ENCODE results near the gene CTNNAL1. TPM values are rescaled to one million over a fixed set of nuclear protein-coding genes. Genes with fewer than 3 reads are reported as not detected.
"Not testable (repeated sequence)": the region's sequence is repeated elsewhere in the genome, so short reads cannot be mapped to it uniquely, and the experiment has no call there.

The CTNNAL1 gene, protein sequence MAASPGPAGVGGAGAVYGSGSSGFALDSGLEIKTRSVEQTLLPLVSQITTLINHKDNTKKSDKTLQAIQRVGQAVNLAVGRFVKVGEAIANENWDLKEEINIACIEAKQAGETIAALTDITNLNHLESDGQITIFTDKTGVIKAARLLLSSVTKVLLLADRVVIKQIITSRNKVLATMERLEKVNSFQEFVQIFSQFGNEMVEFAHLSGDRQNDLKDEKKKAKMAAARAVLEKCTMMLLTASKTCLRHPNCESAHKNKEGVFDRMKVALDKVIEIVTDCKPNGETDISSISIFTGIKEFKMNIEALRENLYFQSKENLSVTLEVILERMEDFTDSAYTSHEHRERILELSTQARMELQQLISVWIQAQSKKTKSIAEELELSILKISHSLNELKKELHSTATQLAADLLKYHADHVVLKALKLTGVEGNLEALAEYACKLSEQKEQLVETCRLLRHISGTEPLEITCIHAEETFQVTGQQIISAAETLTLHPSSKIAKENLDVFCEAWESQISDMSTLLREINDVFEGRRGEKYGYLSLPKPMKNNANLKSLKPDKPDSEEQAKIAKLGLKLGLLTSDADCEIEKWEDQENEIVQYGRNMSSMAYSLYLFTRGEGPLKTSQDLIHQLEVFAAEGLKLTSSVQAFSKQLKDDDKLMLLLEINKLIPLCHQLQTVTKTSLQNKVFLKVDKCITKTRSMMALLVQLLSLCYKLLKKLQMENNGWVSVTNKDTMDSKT
- polyA plus RNA-seq = 10 to 100 TPM; 13.5 to 15.0 TPM

DNA sequence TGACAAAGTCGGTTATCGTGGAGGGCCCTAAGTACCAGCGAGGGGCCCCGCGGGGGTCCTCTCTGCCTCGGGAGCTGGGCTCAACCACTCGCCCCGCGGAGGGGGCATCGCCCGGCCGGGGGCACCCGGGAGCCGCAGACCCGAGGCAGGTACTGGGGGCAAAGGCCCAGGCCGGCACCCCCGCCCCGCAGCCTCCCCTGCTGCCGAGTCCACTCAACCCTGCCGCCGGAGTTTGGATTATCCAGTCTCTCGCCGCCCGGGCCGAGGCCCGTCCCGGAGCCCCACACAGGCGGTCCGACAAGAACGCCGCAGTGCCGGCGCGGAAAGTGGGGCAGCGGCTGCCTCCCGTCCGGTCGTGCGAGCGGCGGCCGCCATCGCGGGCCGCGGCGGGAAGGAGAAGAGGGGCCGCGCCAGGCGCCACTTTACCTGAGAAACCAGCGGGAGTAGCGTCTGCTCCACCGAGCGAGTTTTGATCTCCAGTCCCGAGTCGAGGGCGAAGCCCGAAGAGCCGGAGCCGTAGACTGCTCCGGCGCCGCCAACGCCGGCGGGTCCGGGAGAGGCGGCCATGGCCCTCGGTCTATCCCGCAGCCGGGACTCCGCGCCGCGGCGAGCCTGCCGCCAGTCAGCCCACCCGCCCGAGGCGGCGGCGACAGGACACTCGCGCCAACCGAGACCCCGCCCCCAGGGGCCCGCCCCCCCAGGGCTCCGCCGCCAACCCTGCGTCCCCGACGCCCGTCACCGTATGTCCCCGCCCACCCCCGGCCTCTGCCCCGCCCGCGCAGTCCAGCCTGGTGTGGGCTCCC is at the start of gene CTNNAL1:
TSS of gene CTNNAL1 (minus strand) at position 624 of the 803 bp plus-strand sequence. CDS start at position 567, 57 bp downstream.
- H3K36me3 ChIP-seq (ENCODE audit: control insufficient read depth in 2 of 2, insufficient read depth in 2 of 2, low read length in 1 of 2) = no peaks in the 10 kb centered on the region
- H3K4me1 ChIP-seq (ENCODE audit: control insufficient read depth in 2 of 2, insufficient read depth in 2 of 2, low read length in 1 of 2) = no peaks in the 10 kb centered on the region
- WGBS, 2 donors = 0 to 1% methylated on average over 68 to 99 of the region's 99 CpGs
- H3K4me3 ChIP-seq (ENCODE audit: low read depth in 1 of 2, low read length in 2 of 2) = peak within 1 kb of the TSS; percentile 56 to 64
- H3K27ac ChIP-seq (ENCODE audit: low read depth in 2 of 2, low read length in 1 of 2) = peak within 1 kb of the TSS; percentile 81 to 84
- H3K9me3 ChIP-seq (ENCODE audit: control insufficient read depth in 2 of 2, insufficient read depth in 1 of 2, low read depth in 1 of 2, low read length in 1 of 2) = no peaks in the 10 kb centered on the region
- H3K27me3 ChIP-seq (ENCODE audit: control insufficient read depth in 1 of 2, insufficient read depth in 2 of 2, low read length in 2 of 2) = no peaks in the 10 kb centered on the region

DNA sequence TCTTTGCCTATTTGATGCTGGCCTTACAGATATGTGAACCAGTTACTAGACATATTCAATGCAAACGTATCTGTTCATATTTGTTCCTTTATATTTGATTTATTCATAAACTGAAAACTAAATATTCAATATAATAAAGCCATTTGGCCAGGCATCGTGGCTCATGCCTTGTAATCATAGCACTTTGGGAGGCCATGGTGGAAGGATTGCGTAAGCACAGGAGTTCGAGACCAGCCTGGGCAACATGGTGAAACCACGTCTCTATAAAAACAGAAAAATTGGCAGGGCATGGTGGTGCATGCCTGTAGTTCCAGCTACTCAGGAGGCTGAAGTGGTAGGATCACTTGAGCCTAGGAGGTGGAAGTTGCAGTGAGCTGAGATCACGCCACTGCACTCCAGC is 49.2 kb upstream of the CTNNAL1 start:
- Histone ChIP-seq H3K9me3 (ENCODE audit: control insufficient read depth in 2 of 2, insufficient read depth in 1 of 2, low read depth in 1 of 2, low read length in 1 of 2) (no peaks in the 10 kb centered on the region), H3K4me1 (ENCODE audit: control insufficient read depth in 2 of 2, insufficient read depth in 2 of 2, low read length in 1 of 2) (no peaks in the 10 kb centered on the region), H3K4me3 (ENCODE audit: low read depth in 1 of 2, low read length in 2 of 2) (no peak overlapping the region), H3K36me3 (ENCODE audit: control insufficient read depth in 2 of 2, insufficient read depth in 2 of 2, low read length in 1 of 2) (peaks cover 2 to 9% of the 10 kb centered on the region in 2 donors), H3K27ac (ENCODE audit: low read depth in 2 of 2, low read length in 1 of 2) (no peak overlapping the region), H3K27me3 (ENCODE audit: control insufficient read depth in 1 of 2, insufficient read depth in 2 of 2, low read length in 2 of 2) (no peaks in the 10 kb centered on the region)
- WGBS, 2 donors = 88 to 91% methylated on average over 6 of the region's 6 CpGs

DNA sequence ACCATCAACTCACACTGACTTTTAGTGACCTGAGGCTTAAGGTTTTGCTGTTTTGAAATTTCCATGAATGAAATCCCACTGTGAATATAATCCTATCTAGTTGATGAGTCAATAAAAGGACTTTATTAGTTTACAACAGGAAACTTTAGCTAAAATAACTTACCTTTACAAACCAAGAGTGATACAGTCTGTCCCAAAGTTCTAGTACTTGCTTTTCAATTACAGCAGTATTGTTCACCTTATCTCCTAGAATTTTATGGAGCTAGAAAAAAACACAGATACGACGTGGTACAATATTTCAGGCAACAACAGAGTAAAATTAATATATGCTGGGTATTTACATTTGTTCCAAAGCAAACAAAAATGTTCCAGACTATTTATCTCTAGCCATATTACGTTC is 46.9 kb upstream of the CTNNAL1 start:
- Histone ChIP-seq H3K27ac (ENCODE audit: low read depth in 2 of 2, low read length in 1 of 2) (no peak overlapping the region), H3K36me3 (ENCODE audit: control insufficient read depth in 2 of 2, insufficient read depth in 2 of 2, low read length in 1 of 2) (peaks cover 5 to 7% of the 10 kb centered on the region in 2 donors), H3K9me3 (ENCODE audit: control insufficient read depth in 2 of 2, insufficient read depth in 1 of 2, low read depth in 1 of 2, low read length in 1 of 2) (no peaks in the 10 kb centered on the region), H3K27me3 (ENCODE audit: control insufficient read depth in 1 of 2, insufficient read depth in 2 of 2, low read length in 2 of 2) (no peaks in the 10 kb centered on the region), H3K4me1 (ENCODE audit: control insufficient read depth in 2 of 2, insufficient read depth in 2 of 2, low read length in 1 of 2) (no peaks in the 10 kb centered on the region), H3K4me3 (ENCODE audit: low read depth in 1 of 2, low read length in 2 of 2) (no peak overlapping the region)
- WGBS, 2 donors = 64 to 88% methylated on average over 3 of the region's 3 CpGs

DNA sequence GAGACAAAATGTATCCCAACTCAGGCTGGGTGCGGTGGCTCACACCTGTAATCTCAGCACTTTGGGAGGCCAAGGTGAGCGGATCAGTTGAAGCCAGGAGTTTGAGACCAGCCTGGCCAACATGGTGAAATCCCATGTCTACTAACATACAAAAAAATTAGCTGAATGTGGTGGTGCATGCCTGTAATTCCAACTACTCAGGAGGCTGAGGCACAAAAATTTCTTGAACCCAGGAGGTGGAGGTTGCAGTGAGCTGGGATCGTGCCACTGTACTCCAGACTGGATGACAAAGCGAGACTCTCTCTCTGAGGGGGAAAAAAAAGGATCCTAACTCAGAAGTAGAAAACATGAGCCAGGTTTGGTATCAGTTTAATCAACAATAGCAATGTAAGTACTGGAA is 39.8 kb upstream of the CTNNAL1 start:
- H3K9me3 ChIP-seq (ENCODE audit: control insufficient read depth in 2 of 2, insufficient read depth in 1 of 2, low read depth in 1 of 2, low read length in 1 of 2); H3K27ac ChIP-seq (ENCODE audit: low read depth in 2 of 2, low read length in 1 of 2); H3K4me3 ChIP-seq (ENCODE audit: low read depth in 1 of 2, low read length in 2 of 2); H3K4me1 ChIP-seq (ENCODE audit: control insufficient read depth in 2 of 2, insufficient read depth in 2 of 2, low read length in 1 of 2); H3K27me3 ChIP-seq (ENCODE audit: control insufficient read depth in 1 of 2, insufficient read depth in 2 of 2, low read length in 2 of 2): not testable (repeated sequence)
- peaks cover 12 to 18% of the 10 kb centered on the region in 2 donors for H3K36me3 ChIP-seq (ENCODE audit: control insufficient read depth in 2 of 2, insufficient read depth in 2 of 2, low read length in 1 of 2)
- WGBS, 2 donors = 84 to 98% methylated on average over 4 of the region's 4 CpGs

DNA sequence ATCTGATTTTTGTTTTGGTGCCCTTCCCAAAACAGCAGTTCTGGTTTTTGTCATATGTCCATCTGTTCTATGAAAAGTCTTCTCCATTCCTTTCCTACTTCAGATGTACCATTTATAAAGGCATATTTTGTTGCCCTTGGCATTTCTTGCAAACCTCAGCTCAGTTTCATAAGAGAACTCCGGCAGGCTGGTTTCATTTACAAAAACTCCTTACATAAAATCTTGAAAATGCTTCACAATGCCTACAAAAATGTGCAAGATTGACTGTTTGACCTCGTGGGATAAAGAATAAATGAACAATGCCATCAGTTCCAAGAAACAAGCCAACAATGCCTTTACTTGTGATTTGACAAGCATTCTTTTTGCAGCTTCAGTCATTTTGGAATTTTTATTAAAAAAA is 39.1 kb upstream of the CTNNAL1 start:
- H3K4me1 ChIP-seq (ENCODE audit: control insufficient read depth in 2 of 2, insufficient read depth in 2 of 2, low read length in 1 of 2) = no peaks in the 10 kb centered on the region
- H3K27me3 ChIP-seq (ENCODE audit: control insufficient read depth in 1 of 2, insufficient read depth in 2 of 2, low read length in 2 of 2) = no peaks in the 10 kb centered on the region
- WGBS, 2 donors = 71 to 75% methylated on average over 2 of the region's 2 CpGs
- H3K36me3 ChIP-seq (ENCODE audit: control insufficient read depth in 2 of 2, insufficient read depth in 2 of 2, low read length in 1 of 2) = peaks cover 12 to 18% of the 10 kb centered on the region in 2 donors
- H3K27ac ChIP-seq (ENCODE audit: low read depth in 2 of 2, low read length in 1 of 2) = no peak overlapping the region
- H3K4me3 ChIP-seq (ENCODE audit: low read depth in 1 of 2, low read length in 2 of 2) = no peak overlapping the region
- H3K9me3 ChIP-seq (ENCODE audit: control insufficient read depth in 2 of 2, insufficient read depth in 1 of 2, low read depth in 1 of 2, low read length in 1 of 2) = no peaks in the 10 kb centered on the region

DNA sequence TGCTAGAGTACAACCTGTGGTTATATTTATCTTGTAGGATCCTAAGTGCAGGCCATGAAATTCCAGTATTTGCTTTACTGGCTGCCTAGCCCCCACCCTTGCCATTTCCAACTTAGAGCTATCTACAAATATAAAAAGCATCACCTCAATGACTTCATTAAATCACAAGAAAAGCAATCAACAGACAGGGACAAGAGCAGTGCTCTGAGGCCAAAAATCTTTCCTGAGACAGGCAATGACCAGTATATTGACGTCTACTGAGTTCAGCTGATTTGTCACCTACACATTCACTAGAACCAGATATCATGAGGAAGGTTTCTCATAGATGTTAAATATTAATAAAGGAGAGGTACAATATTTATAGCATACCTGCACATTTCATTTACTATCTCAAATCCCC is 38.4 kb upstream of the CTNNAL1 start:
- 87 to 90% methylated on average over 1 of the region's 1 CpG for WGBS, 2 donors
- Histone ChIP-seq H3K4me1 (ENCODE audit: control insufficient read depth in 2 of 2, insufficient read depth in 2 of 2, low read length in 1 of 2) (no peaks in the 10 kb centered on the region), H3K36me3 (ENCODE audit: control insufficient read depth in 2 of 2, insufficient read depth in 2 of 2, low read length in 1 of 2) (peaks cover 12 to 17% of the 10 kb centered on the region in 2 donors), H3K4me3 (ENCODE audit: low read depth in 1 of 2, low read length in 2 of 2) (no peak overlapping the region), H3K27ac (ENCODE audit: low read depth in 2 of 2, low read length in 1 of 2) (no peak overlapping the region), H3K27me3 (ENCODE audit: control insufficient read depth in 1 of 2, insufficient read depth in 2 of 2, low read length in 2 of 2) (no peaks in the 10 kb centered on the region), H3K9me3 (ENCODE audit: control insufficient read depth in 2 of 2, insufficient read depth in 1 of 2, low read depth in 1 of 2, low read length in 1 of 2) (no peaks in the 10 kb centered on the region)

DNA sequence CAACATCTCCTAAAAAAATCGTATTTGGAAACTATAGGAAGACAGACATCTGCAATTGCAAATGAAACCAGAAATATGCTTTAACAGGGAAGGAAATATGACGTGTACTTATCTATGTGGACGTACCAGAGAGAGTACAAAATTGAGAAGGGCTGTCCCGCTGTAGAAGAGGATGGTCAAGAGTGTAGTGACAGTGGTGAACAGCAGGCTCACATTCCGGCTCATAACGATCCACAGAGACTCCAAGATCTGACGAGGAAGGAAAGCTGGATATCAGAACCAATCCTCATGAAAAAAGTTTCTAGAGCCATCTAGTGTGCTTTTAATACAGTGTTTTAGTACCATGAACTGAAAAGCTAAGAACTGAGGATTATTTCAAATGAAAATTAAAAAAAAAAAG is 37.1 kb upstream of the CTNNAL1 start:
- H3K27me3 ChIP-seq (ENCODE audit: control insufficient read depth in 1 of 2, insufficient read depth in 2 of 2, low read length in 2 of 2) = no peaks in the 10 kb centered on the region
- peaks cover 14 to 15% of the 10 kb centered on the region in 2 donors for H3K36me3 ChIP-seq (ENCODE audit: control insufficient read depth in 2 of 2, insufficient read depth in 2 of 2, low read length in 1 of 2)
- no peak overlapping the region for H3K4me3 ChIP-seq (ENCODE audit: low read depth in 1 of 2, low read length in 2 of 2)
- WGBS, 2 donors = 76 to 80% methylated on average over 7 of the region's 7 CpGs
- no peaks in the 10 kb centered on the region for H3K9me3 ChIP-seq (ENCODE audit: control insufficient read depth in 2 of 2, insufficient read depth in 1 of 2, low read depth in 1 of 2, low read length in 1 of 2)
- H3K4me1 ChIP-seq (ENCODE audit: control insufficient read depth in 2 of 2, insufficient read depth in 2 of 2, low read length in 1 of 2) = no peaks in the 10 kb centered on the region
- H3K27ac ChIP-seq (ENCODE audit: low read depth in 2 of 2, low read length in 1 of 2) = no peak overlapping the region

DNA sequence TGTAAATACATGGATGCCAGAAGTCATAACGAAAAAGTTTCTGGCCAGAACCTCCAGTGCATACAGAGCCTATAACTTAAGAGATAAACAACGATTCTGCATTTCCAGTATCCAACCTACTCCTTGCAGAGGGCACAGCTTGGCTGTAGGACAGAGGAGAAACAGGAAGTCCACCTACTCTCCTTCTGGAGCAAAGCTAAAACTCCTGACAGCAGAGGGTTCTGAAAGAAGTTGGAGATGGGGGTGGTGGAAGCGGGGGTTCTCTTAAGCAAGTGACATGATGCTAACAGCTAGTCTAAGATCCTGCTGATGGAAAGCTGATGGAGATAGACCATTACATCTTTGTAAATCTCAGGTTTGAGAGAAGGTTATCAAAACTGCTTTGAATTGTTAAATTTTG is 35.5 kb upstream of the CTNNAL1 start:
- Histone ChIP-seq H3K36me3 (ENCODE audit: control insufficient read depth in 2 of 2, insufficient read depth in 2 of 2, low read length in 1 of 2) (peaks cover 15 to 17% of the 10 kb centered on the region in 2 donors), H3K27me3 (ENCODE audit: control insufficient read depth in 1 of 2, insufficient read depth in 2 of 2, low read length in 2 of 2) (no peaks in the 10 kb centered on the region), H3K9me3 (ENCODE audit: control insufficient read depth in 2 of 2, insufficient read depth in 1 of 2, low read depth in 1 of 2, low read length in 1 of 2) (no peaks in the 10 kb centered on the region), H3K4me3 (ENCODE audit: low read depth in 1 of 2, low read length in 2 of 2) (no peak overlapping the region), H3K27ac (ENCODE audit: low read depth in 2 of 2, low read length in 1 of 2) (no peak overlapping the region), H3K4me1 (ENCODE audit: control insufficient read depth in 2 of 2, insufficient read depth in 2 of 2, low read length in 1 of 2) (no peaks in the 10 kb centered on the region)
- 89 to 95% methylated on average over 3 of the region's 3 CpGs for WGBS, 2 donors

DNA sequence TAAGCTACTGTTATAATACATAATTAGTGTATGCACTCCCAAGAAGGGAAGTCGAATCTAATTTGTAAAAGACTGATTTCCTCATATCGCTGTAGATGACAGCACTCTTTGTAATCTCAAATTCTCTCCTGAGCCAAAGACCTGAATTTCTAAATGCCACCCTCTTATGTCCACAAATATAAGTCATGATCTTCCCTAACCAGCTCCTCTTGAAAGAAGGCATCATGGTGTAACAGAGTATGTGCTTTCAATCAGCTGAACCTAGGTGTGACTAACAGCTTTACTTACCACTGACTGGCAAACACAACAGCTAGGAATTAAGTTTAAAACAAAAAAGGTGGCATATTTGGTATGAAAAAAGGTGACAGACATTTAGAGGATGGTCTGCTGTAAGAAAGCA is 34.0 kb upstream of the CTNNAL1 start:
- H3K36me3 ChIP-seq (ENCODE audit: control insufficient read depth in 2 of 2, insufficient read depth in 2 of 2, low read length in 1 of 2) = peaks cover 12 to 13% of the 10 kb centered on the region in 2 donors
- H3K27ac ChIP-seq (ENCODE audit: low read depth in 2 of 2, low read length in 1 of 2) = no peak overlapping the region
- WGBS, 2 donors = 83 to 85% methylated on average over 2 of the region's 2 CpGs
- no peaks in the 10 kb centered on the region for H3K27me3 ChIP-seq (ENCODE audit: control insufficient read depth in 1 of 2, insufficient read depth in 2 of 2, low read length in 2 of 2)
- no peak overlapping the region for H3K4me3 ChIP-seq (ENCODE audit: low read depth in 1 of 2, low read length in 2 of 2)
- H3K4me1 ChIP-seq (ENCODE audit: control insufficient read depth in 2 of 2, insufficient read depth in 2 of 2, low read length in 1 of 2) = no peaks in the 10 kb centered on the region
- H3K9me3 ChIP-seq (ENCODE audit: control insufficient read depth in 2 of 2, insufficient read depth in 1 of 2, low read depth in 1 of 2, low read length in 1 of 2) = no peaks in the 10 kb centered on the region

Measured in esophagus (tissue), 2 donors.